ENCODE measurements around the gene SPINK8. TPM values are rescaled to one million over a fixed set of nuclear protein-coding genes. Genes with fewer than 3 reads are reported as not detected.

The SPINK8 gene
- total and polyA plus RNA-seq, 2 of the 8 experiments (the other 6 are each of a cell fraction or from before 2014, with no cell fraction given) = 0.29 TPM; not detected in 1

DNA sequence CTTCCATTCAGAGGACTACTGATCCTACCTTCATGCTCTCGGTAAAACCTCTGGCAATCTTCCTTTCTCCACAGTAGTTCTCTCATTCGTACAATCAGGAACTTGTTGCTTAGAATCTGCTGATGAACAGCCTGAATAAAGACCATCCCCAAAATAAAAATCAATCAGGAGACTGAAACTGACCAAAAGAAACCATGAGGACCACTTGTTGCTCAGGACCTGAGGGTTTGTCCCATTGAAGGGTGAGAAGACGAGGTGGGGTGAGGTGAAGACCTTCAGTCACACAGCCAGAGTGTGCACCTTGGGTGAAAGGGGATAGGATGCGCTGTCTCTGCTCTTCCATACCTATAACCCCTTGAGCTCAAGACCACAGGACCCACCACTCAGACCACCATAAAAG is 36.8 kb downstream of the SPINK8 start:
- Histone ChIP-seq H2BK5ac (ENCODE audit: low read depth, low read length) (no peak overlapping the region), H3K14ac (ENCODE audit: insufficient read length) (no peak overlapping the region), H2AFZ (ENCODE audit: low read length) (no peak overlapping the region), H2BK120ac (replicated peaks; ENCODE audit: low read depth, low read length) (no peak overlapping the region), H2BK20ac (ENCODE audit: low read length) (no peak overlapping the region), H3K36me3 (ENCODE audit: control insufficient read depth in 2 of 4, insufficient read depth in 4 of 4, low read length in 3 of 4) (peaks cover 0 to 21% (median 6%) of the 10 kb centered on the region in 4 experiments; a peak in 4 of 8 replicates), H2BK12ac (ENCODE audit: low read depth, low read length) (no peak overlapping the region), H3K27ac (ENCODE audit: low read depth, low read length) (no peak overlapping the region), H3K9ac (replicated peaks in 1 of 4; ENCODE audit: extremely low read depth in 1 of 4, low read depth in 3 of 4, low read length in 3 of 4) (no peak overlapping the region), H4K91ac (replicated peaks; ENCODE audit: insufficient read length, low read length) (no peak overlapping the region), H3K18ac (ENCODE audit: extremely low read depth, low read length) (no peak overlapping the region), H3K4me3 (ENCODE audit: extremely low read depth in 1 of 4, insufficient read depth in 2 of 4, low read depth in 3 of 4, low read length in 4 of 4) (no peak overlapping the region), H3K4ac (replicated peaks; ENCODE audit: insufficient read length, low read depth, low read length) (no peak overlapping the region), H2AK5ac (ENCODE audit: low read depth, low read length) (no peak overlapping the region), H3K56ac (replicated peaks; ENCODE audit: insufficient read length, low read depth, low read length) (no peak overlapping the region), H3K23ac (ENCODE audit: insufficient read length) (no peak overlapping the region), H3K4me1 (replicated peaks in 1 of 4; ENCODE audit: control insufficient read depth in 3 of 4, insufficient read depth in 4 of 4, low read length in 3 of 4) (no peaks in the 10 kb centered on the region; a peak in 1 of 7 replicates), H3K9me3 (ENCODE audit: insufficient read depth in 2 of 2, low read depth in 1 of 2, low read length in 1 of 2) (no peaks in the 10 kb centered on the region), H3K79me1 (ENCODE audit: low read depth, low read length) (0 out of 2 replicates have a peak, but pooled peaks cover 2% of the 10 kb centered on the region), H4K20me1 (replicated peaks in 1 of 2; ENCODE audit: control insufficient read depth in 1 of 2, insufficient read depth in 2 of 2, low read length in 2 of 2) (peaks cover 0 to 9% of the 10 kb centered on the region in 2 experiments), H4K8ac (ENCODE audit: extremely low read depth, insufficient read depth, low read length) (no peak overlapping the region), H2BK15ac (ENCODE audit: low read length) (no peak overlapping the region), H3K79me2 (ENCODE audit: control insufficient read depth in 1 of 2, insufficient read depth in 2 of 2, low read length in 2 of 2) (no peaks in the 10 kb centered on the region), H3K27me3 (replicated peaks in 1 of 4; ENCODE audit: control insufficient read depth in 3 of 4, extremely low read depth in 1 of 4, insufficient read depth in 3 of 4, low read length in 3 of 4) (no peaks in the 10 kb centered on the region; a peak in 1 of 7 replicates), H4K5ac (ENCODE audit: insufficient read length, low read depth, low read length) (no peak overlapping the region), H3K4me2 (ENCODE audit: insufficient read depth in 1 of 2, low read depth in 2 of 2, low read length in 2 of 2) (no peak overlapping the region), H3K23me2 (ENCODE audit: low read depth, low read length) (peaks cover 1% of the 10 kb centered on the region; the same call in 1 of the 2 replicates)
- 79% methylated on average over 4 of the region's 4 CpGs; no CpG with 5 or more reads in 1 of the 2 experiments for WGBS, 2 experiments (ENCODE audit: extremely low coverage in 1 of 2, insufficient coverage in 1 of 2, insufficient read length in 1 of 2, insufficient replicate concordance in 2 of 2, low coverage in 1 of 2, low lambda C conversion rate in 2 of 2, missing lambda C conversion rate in 1 of 2)
- no peak for DNase-seq (ENCODE audit: low read depth in 1 of 2, low spot score in 2 of 2)
- no peak for FAIRE-seq
- ChIA-PET POLR2A (ENCODE audit: partially characterized antibody) (interaction anchor here (0.7 kb wide), 1 partner anchor 11 kb away, joined by 3 read pairs; no protein-coding TSS in a partner anchor), CTCF (ENCODE audit: partially characterized antibody) (no interaction called here)
- TF ChIP-seq ATF3 (IDR thresholded peaks at IDR 0.05; ENCODE audit: insufficient read depth, low read depth, low read length) (no peak), POU5F1 (IDR thresholded peaks at IDR 0.05; ENCODE audit: low read depth, low read length) (no peak), SAP30 (IDR thresholded peaks at IDR 0.05; ENCODE audit: insufficient read depth, insufficient replicate concordance, low read length) (no peak), ASH2L (IDR thresholded peaks at IDR 0.05; ENCODE audit: low read length) (no peak), HDAC2 (IDR thresholded peaks at IDR 0.05; ENCODE audit: borderline replicate concordance in 1 of 2, low read depth in 2 of 2, low read length in 2 of 2) (no peak), CBX5 (IDR thresholded peaks at IDR 0.05; ENCODE audit: low read depth, low read length) (no peak), POLR2A (IDR thresholded peaks at IDR 0.05; ENCODE audit: control extremely low read depth in 1 of 2, low read depth in 2 of 2, low read length in 2 of 2) (no peak; a peak in 1 of 3 replicates), SIN3A (conservative IDR thresholded peaks at IDR 0.05 in 1 of 2, IDR thresholded peaks at IDR 0.05 in 1 of 2; ENCODE audit: low read depth in 1 of 2, low read length in 2 of 2) (no peak)
- TF ChIP-seq, protein P1, sequence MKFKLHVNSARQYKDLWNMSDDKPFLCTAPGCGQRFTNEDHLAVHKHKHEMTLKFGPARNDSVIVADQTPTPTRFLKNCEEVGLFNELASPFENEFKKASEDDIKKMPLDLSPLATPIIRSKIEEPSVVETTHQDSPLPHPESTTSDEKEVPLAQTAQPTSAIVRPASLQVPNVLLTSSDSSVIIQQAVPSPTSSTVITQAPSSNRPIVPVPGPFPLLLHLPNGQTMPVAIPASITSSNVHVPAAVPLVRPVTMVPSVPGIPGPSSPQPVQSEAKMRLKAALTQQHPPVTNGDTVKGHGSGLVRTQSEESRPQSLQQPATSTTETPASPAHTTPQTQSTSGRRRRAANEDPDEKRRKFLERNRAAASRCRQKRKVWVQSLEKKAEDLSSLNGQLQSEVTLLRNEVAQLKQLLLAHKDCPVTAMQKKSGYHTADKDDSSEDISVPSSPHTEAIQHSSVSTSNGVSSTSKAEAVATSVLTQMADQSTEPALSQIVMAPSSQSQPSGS (IDR thresholded peaks at IDR 0.05; ENCODE audit: low read length) = no peak
- TF ChIP-seq, protein P2, sequence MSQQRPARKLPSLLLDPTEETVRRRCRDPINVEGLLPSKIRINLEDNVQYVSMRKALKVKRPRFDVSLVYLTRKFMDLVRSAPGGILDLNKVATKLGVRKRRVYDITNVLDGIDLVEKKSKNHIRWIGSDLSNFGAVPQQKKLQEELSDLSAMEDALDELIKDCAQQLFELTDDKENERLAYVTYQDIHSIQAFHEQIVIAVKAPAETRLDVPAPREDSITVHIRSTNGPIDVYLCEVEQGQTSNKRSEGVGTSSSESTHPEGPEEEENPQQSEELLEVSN (IDR thresholded peaks at IDR 0.05) = no peak
